HG02571 (cell line): Measurements from ENCODE around the gene HOXC10.

Experiments used
- ATAC-seq: cut with Tn5 transposase; IDR thresholded peaks from one replicate; pipeline ENCODE4 v1.9.1; 2021; ENCODE audit warnings: mild to moderate bottlenecking, moderate library complexity; ENCODE audit not compliant: unreplicated experiment

HOXC10 gene

GRCh38 chr12:54024581-54025305 lies 39.8 kb downstream of the HOXC10 start:
- no peak for ATAC-seq

- no peak for ATAC-seq
Measured at GRCh38 chr12:54025499-54026405, 40.8 kb downstream of the HOXC10 start.

GRCh38 chr12:54026640-54027441 lies 41.9 kb downstream of the HOXC10 start:
- ATAC-seq, result no peak

GRCh38 chr12:54027442-54027786 lies 42.5 kb downstream of the HOXC10 start:
- ATAC-seq, result no peak

GRCh38 chr12:54028314-54029201 lies 43.6 kb downstream of the HOXC10 start, which contains the start of gene HOXC6:
TSS of gene HOXC6 (plus strand) at chr12:54028440. CDS start at chr12:54028522, 82 bp downstream.
- ATAC-seq, result no peak

- no peak for ATAC-seq
Measured at GRCh38 chr12:54029529-54030441, 44.8 kb downstream of the HOXC10 start.

GRCh38 chr12:54030442-54030801 lies 45.5 kb downstream of the HOXC10 start:
- ATAC-seq, result no peak

- ATAC-seq, result no peak
Measured at GRCh38 chr12:54030889-54031471, 46.0 kb downstream of the HOXC10 start.

- no peak for ATAC-seq
Measured at GRCh38 chr12:54031480-54031879, 46.5 kb downstream of the HOXC10 start.

- ATAC-seq, result no peak
Measured at GRCh38 chr12:54032086-54032619, 47.2 kb downstream of the HOXC10 start.

- no peak for ATAC-seq
Measured at GRCh38 chr12:54032627-54033100, 47.7 kb downstream of the HOXC10 start, which contains the start of gene HOXC5. TSS of gene HOXC5 (plus strand) at chr12:54033050. CDS start at chr12:54033123, 73 bp downstream.

GRCh38 chr12:54033106-54033979 lies 48.4 kb downstream of the HOXC10 start:
- ATAC-seq, result no peak

GRCh38 chr12:54033980-54034784 lies 49.2 kb downstream of the HOXC10 start:
- ATAC-seq, result no peak

GRCh38 chr12:54034785-54035310 lies 49.9 kb downstream of the HOXC10 start:
- no peak for ATAC-seq

- ATAC-seq, result no peak
Measured at GRCh38 chr12:54035568-54036264, 50.8 kb downstream of the HOXC10 start.
